ENCODE measurements around the gene ADAMTSL1.

DNA sequence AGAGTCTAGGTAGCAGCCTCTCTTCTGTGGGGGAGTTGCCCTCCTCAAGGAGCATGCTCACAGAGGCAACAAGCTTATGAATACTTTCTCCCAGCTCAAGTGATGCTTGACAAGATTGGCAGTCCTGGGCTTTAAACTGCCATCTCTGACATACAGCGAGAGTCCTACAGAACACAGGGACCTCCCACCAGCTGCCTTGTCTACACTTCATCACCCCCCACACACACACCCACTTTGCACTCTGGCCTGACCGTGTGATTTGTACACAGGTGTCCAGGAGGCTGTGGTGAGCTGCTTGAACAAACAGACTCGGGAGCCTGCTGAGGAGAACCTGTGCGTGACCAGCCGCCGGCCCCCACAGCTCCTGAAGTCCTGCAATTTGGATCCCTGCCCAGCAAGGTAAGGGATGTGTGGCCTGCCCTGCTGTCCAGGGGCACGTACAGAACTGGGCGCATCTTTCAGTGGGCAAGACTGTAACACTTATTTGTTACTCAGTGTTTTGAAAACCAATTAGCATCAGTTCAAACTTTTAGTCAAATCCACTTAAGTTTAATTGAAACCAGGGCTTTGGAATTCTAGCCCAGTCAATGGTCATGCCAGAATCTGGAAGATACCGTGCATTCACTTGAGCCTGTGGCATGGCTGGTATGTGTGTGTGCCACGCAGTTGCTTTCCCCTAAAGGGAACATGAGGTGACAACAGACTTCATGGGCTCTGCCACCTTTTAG, 247.5 kb downstream of the ADAMTSL1 start:
- no peak for TF ChIP-seq POLR2A (IDR thresholded peaks at IDR 0.05)
- TF ChIP-seq, protein P1, sequence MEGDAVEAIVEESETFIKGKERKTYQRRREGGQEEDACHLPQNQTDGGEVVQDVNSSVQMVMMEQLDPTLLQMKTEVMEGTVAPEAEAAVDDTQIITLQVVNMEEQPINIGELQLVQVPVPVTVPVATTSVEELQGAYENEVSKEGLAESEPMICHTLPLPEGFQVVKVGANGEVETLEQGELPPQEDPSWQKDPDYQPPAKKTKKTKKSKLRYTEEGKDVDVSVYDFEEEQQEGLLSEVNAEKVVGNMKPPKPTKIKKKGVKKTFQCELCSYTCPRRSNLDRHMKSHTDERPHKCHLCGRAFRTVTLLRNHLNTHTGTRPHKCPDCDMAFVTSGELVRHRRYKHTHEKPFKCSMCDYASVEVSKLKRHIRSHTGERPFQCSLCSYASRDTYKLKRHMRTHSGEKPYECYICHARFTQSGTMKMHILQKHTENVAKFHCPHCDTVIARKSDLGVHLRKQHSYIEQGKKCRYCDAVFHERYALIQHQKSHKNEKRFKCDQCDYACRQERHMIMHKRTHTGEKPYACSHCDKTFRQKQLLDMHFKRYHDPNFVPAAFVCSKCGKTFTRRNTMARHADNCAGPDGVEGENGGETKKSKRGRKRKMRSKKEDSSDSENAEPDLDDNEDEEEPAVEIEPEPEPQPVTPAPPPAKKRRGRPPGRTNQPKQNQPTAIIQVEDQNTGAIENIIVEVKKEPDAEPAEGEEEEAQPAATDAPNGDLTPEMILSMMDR (IDR thresholded peaks at IDR 0.05): no peak

All from suprapubic skin (tissue), 3 donors.